HepG2 (cell line): ENCODE measurements around the gene SLC22A5. TPM values are rescaled to one million over a fixed set of nuclear protein-coding genes. Genes with fewer than 3 reads are reported as not detected.

ENCODE experiments used
- AKAP8 ChIP-seq: sonication (generic); formaldehyde crosslinking; IDR thresholded peaks from 2 replicates; pipeline ENCODE4 v1.5.1; 2020; ENCODE audit warnings: mild to moderate bottlenecking, missing genetic modification reagents
- ATF2 ChIP-seq: sonication (generic); formaldehyde crosslinking; IDR thresholded peaks from 2 replicates; pipeline ENCODE4 v1.4.0; 2020; ENCODE audit warnings: missing genetic modification reagents
- ATF7-NPFF ChIP-seq: sonication (generic); formaldehyde crosslinking; IDR thresholded peaks from 2 replicates; pipeline ENCODE4 v1.8.1; 2023; ENCODE audit warnings: mild to moderate bottlenecking, low read depth, missing genetic modification reagents, moderate library complexity
- EHMT2 ChIP-seq: fragments of 200-600 bp; sonication (generic); IDR thresholded peaks from 2 replicates; pipeline ENCODE4 v1.7.0; 2017; ENCODE audit warnings: antibody characterized with exemption, low read depth, low read length, borderline replicate concordance
- HIC2 ChIP-seq: sonication (generic); formaldehyde crosslinking; IDR thresholded peaks from 2 replicates; pipeline ENCODE4 v1.9.0; 2022; ENCODE audit warnings: low read depth, missing genetic modification reagents
- LRRFIP1 ChIP-seq: sonication (generic); formaldehyde crosslinking; conservative IDR thresholded peaks from 2 replicates; pipeline ENCODE4 v1.4.0; 2020; ENCODE audit warnings: missing genetic modification reagents
- MXI1 ChIP-seq: IDR thresholded peaks from 3 replicates; pipeline ENCODE4 v1.6.1; 2012; ENCODE audit warnings: low read depth, low read length, inconsistent platforms, borderline replicate concordance
- NCOR1 ChIP-seq: fragments of 200-600 bp; sonication (generic); IDR thresholded peaks from 2 replicates; pipeline ENCODE4 v1.7.0; 2017; ENCODE audit warnings: antibody characterized with exemption, low read length, borderline replicate concordance
- POLR2G ChIP-seq: fragments of 200-400 bp; formaldehyde crosslinking; IDR thresholded peaks from 2 replicates; pipeline ENCODE4 v1.6.1; 2018; ENCODE audit warnings: mild to moderate bottlenecking, low read depth, low read length, moderate library complexity
- SRY ChIP-seq: sonication (generic); formaldehyde crosslinking; IDR thresholded peaks from 2 replicates; pipeline ENCODE4 v1.8.0; 2022; ENCODE audit warnings: mild to moderate bottlenecking, missing genetic modification reagents
- UBTF ChIP-seq: sonication (generic); formaldehyde crosslinking; IDR thresholded peaks from 2 replicates; pipeline ENCODE4 v1.4.0; 2020; ENCODE audit warnings: mild to moderate bottlenecking, missing genetic modification reagents
- ZNF18 ChIP-seq: sonication (generic); formaldehyde crosslinking; IDR thresholded peaks from 2 replicates; pipeline ENCODE4 v1.8.0; 2022; ENCODE audit warnings: mild to moderate bottlenecking, missing genetic modification reagents; ENCODE audit not compliant: insufficient replicate concordance
- ZSCAN25 ChIP-seq: sonication (generic); formaldehyde crosslinking; IDR thresholded peaks from 2 replicates; pipeline ENCODE4 v1.8.0; 2022; ENCODE audit warnings: mild to moderate bottlenecking, missing genetic modification reagents
- ZXDC ChIP-seq: sonication (generic); formaldehyde crosslinking; IDR thresholded peaks from 2 replicates; pipeline ENCODE4 v1.5.0; 2020; ENCODE audit warnings: mild to moderate bottlenecking, missing genetic modification reagents
- polyA plus RNA-seq, 8 experiments: library from polyadenylated mRNA; depleted of rRNA in 3 of 8; stranded (reverse) in 7 of 8; unstranded in 1 of 8; fragments of >200 nt; fragmentation: Illumina TruSeq in 4 of 8; extraction: Trizol in 4 of 8; gene quantifications; 2 replicates each; pipeline versions ENCODE4 v1.2.1 to v1.2.3, GENCODE V29; 2011 to 2016; ENCODE audit warnings: low read depth in 4 of 8, missing spikeins in 1 of 8, mixed read lengths in 1 of 8; ENCODE audit not compliant: insufficient read depth in 1 of 8
- total RNA-seq, 5 experiments: library from RNA; depleted of rRNA; stranded (reverse); fragments of >200 nt; fragmentation: Illumina TruSeq; extraction: Trizol; gene quantifications; 2 replicates each; pipeline ENCODE4 v1.2.3, GENCODE V29; 2016; ENCODE audit warnings: low read depth in 1 of 5

The SLC22A5 gene
- total and polyA plus RNA-seq, 2 of the 13 experiments (the other 11 are each of a cell fraction or from before 2014, with no cell fraction given), result 7.1 to 15.1 TPM

- 0 out of 2 replicates have a peak, but pooled peaks have one; percentile 25 for TF ChIP-seq ZXDC (CRISPR knock-in tag)
- TF ChIP-seq NCOR1, result no peak
- TF ChIP-seq ZSCAN25 (CRISPR knock-in tag), result 0 out of 2 replicates have a peak, but pooled peaks have one; percentile 34
- TF ChIP-seq MXI1, result peak; percentile 51; the same call in 1 of the 3 replicates
- peak; percentile 61; the same call in 1 of the 2 replicates for TF ChIP-seq AKAP8 (CRISPR knock-in tag)
- no peak for TF ChIP-seq EHMT2
- peak; percentile 83 for TF ChIP-seq ATF7-NPFF (CRISPR knock-in tag)
- peak; percentile 73; the same call in 1 of the 2 replicates for TF ChIP-seq SRY (CRISPR knock-in tag)
- peak; percentile 61 for TF ChIP-seq POLR2G
- no peak for TF ChIP-seq ATF2 (CRISPR knock-in tag)
- no peak for TF ChIP-seq LRRFIP1
- 0 out of 2 replicates have a peak, but pooled peaks have one; percentile 46 for TF ChIP-seq HIC2 (CRISPR knock-in tag)
- TF ChIP-seq UBTF (CRISPR knock-in tag), result peak; percentile 99
- peak; percentile 47 for TF ChIP-seq ZNF18 (CRISPR knock-in tag)
Observed at GRCh38 chr5:132369474-132370180, at the start of gene SLC22A5 (continued).
